ENCODE results near the gene CHST15. TPM values are rescaled to one million over a fixed set of nuclear protein-coding genes. Genes with fewer than 3 reads are reported as not detected.

CHST15 gene
- total RNA-seq, 2 donors from 2014 or later: 4.7 to 10.2 TPM

DNA sequence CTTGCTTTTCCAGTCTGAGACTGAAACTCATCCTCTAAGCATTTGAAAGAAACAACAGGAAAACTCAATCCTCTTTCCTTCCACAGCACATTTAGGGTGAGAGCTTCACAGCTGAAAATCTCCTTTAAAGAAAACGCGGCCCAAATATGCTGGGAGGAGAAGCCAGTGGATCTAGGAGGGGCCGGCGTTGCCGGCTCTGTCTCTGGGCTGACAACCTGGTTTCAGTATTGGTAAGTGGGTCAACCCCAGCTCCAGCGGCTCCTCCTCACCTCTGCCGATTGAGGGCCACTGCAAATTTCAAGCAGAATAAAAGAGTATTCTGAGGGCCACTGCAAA is 126.5 kb downstream of the CHST15 start:
- Histone ChIP-seq H3K4me1 (no peaks in the 10 kb centered on the region), H3K36me3 (no peaks in the 10 kb centered on the region), H3K27ac (no peak overlapping the region), H3K27me3 (peaks cover 6% of the 10 kb centered on the region), H3K9me3 (no peaks in the 10 kb centered on the region), H3K4me3 (no peak overlapping the region), H3K9ac (ENCODE audit: low read depth in 2 of 2, low read length in 2 of 2) (no peak overlapping the region)
- intact Hi-C loops (cut with DNase I): loop anchor here (2.0 kb wide), 2 partner anchors 324 to 384 kb away; no protein-coding TSS in a partner anchor
- DNase-seq: no peak
- TF ChIP-seq CTCF (IDR thresholded peaks at IDR 0.05): no peak

DNA sequence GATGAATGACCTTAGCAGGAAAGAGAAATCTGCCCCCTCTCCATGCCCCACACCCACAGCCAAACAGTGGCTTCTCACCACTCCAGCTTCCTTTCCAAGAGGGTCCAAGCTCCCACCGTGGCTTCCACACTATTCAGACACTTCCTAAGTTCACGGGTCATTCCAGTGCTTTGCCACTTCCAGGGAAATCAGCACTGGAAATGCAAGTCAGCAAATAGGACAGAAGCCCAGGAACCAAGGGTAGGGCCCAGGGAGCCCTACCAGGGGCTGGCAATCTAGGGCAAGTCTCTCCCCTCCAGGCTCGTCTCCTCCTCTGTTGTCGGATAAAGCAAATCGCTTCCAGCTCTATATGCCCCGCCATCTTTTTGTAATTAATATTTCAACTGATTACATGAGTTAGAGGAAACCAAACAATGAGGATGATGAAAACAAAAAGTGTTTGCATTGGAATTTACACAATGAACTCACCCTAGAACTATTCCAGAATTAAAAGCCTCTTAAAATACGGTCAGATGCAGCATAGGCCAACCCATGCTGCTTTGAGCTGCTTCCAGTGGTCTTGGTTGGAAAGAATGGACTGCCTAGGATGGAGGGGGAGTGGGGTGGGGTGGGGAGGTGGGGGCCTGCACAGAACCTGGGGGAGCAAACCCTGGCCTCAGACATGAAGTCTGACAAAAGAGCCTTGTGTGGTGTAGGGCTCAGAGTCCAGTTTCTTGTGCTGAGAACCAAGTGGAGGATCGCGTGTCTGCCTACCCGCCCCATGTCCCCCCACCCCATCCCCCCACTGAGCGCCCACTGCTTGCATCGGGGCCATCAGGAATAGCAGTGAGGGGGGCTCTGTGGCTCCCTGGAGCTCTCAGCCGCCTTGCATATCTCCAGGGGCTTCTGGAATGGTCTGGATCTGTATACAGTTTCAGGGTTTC is 127.2 kb downstream of the CHST15 start:
- H3K27me3 ChIP-seq: peaks cover 6% of the 10 kb centered on the region
- H3K27ac ChIP-seq: no peak overlapping the region

DNA sequence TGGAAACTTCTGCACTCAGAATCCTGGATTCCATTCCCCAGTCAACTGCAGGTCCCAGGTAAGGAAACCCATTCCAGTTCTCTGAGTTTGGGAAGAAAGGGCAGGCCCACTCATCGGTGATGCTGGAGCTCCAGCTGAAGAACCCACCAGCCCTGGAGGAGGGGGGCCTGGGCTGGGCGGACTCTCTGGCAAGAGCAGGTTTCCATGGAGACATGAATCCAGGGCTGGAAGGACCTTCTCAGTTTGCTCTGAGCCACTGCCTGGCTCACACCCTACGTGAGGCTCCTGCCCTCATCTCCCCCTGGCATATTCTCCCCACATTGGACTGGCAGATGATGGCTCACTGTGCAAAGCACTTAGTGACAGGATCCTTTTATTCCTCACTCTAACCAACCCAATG is 128.4 kb downstream of the CHST15 start:
- Histone ChIP-seq H3K9ac (ENCODE audit: low read depth in 2 of 2, low read length in 2 of 2) (no peak overlapping the region), H3K27me3 (peaks cover 6% of the 10 kb centered on the region), H3K9me3 (no peaks in the 10 kb centered on the region), H3K36me3 (no peaks in the 10 kb centered on the region), H3K27ac (no peak overlapping the region), H3K4me3 (no peak overlapping the region), H3K4me1 (no peaks in the 10 kb centered on the region)
- intact Hi-C loops (cut with DNase I): no loop called here
- no peak for DNase-seq
- no peak for TF ChIP-seq CTCF (IDR thresholded peaks at IDR 0.05)

More for the DNA sequence above, 127.2 kb downstream of the CHST15 start:
- H3K4me3 ChIP-seq: no peak overlapping the region
- no peaks in the 10 kb centered on the region for H3K4me1 ChIP-seq
- no peaks in the 10 kb centered on the region for H3K36me3 ChIP-seq
- no peak for TF ChIP-seq CTCF (IDR thresholded peaks at IDR 0.05)
- intact Hi-C loops (cut with DNase I): loop anchor here (2.0 kb wide), 2 partner anchors 323 to 383 kb away; no protein-coding TSS in a partner anchor
- H3K9ac ChIP-seq (ENCODE audit: low read depth in 2 of 2, low read length in 2 of 2): no peak overlapping the region
- no peaks in the 10 kb centered on the region for H3K9me3 ChIP-seq
- DNase-seq: no peak

GRCh38 chr10:123962756-123963530 is 130.5 kb downstream of the CHST15 start:
- no peaks in the 10 kb centered on the region for H3K4me1 ChIP-seq
- no peak overlapping the region for H3K27ac ChIP-seq
- no peak overlapping the region for H3K4me3 ChIP-seq
- H3K36me3 ChIP-seq: no peaks in the 10 kb centered on the region
- intact Hi-C loops (cut with DNase I): no loop called here
- H3K9ac ChIP-seq (ENCODE audit: low read depth in 2 of 2, low read length in 2 of 2): no peak overlapping the region
- no peak for DNase-seq
- no peaks in the 10 kb centered on the region for H3K27me3 ChIP-seq
- no peaks in the 10 kb centered on the region for H3K9me3 ChIP-seq
- no peak for TF ChIP-seq CTCF (IDR thresholded peaks at IDR 0.05)

DNA sequence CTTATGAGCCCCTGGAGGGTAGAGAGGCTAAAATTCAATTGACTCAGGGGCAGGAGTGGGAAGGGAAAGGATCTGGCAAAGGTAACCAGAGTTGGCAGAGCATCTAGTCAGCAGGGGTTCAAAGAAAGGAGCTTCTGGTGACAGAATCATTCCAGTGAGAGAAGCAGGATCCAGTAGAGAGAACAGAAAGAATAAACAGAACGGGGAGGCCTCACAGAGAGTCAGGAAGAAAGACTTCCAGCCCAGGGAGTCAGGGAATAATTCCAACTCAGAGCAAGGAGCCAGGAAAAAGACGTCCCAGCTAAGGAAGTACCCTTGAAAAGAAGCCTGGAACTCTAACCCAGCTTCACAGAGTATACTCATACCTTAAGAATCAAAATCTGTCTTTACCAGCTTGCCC is 135.2 kb downstream of the CHST15 start:
- intact Hi-C loops (cut with DNase I): no loop called here

More for the DNA sequence above, 135.2 kb downstream of the CHST15 start:
- Histone ChIP-seq H3K36me3 (no peaks in the 10 kb centered on the region), H3K4me3 (no peak overlapping the region), H3K9ac (ENCODE audit: low read depth in 2 of 2, low read length in 2 of 2) (no peak overlapping the region), H3K27me3 (no peaks in the 10 kb centered on the region), H3K9me3 (no peaks in the 10 kb centered on the region), H3K4me1 (no peaks in the 10 kb centered on the region), H3K27ac (no peak overlapping the region)
- no peak for TF ChIP-seq CTCF (IDR thresholded peaks at IDR 0.05)
- DNase-seq: no peak

Other genes starting within 250 kb of the CHST15 start
- 10 to 100 TPM in 1 of 2 donors, 1 to 10 TPM in 1; 5.8 to 12.9 TPM for gene CPXM2, start 201.8 kb downstream of the CHST15 start, total RNA-seq

Measured in colonic mucosa (tissue), 4 donors.